HepG2 (cell line): ENCODE results near the gene SYS1. TPM values are rescaled to one million over a fixed set of nuclear protein-coding genes. Genes with fewer than 3 reads are reported as not detected.

Experiments
- ATF2 ChIP-seq: sonication (generic); formaldehyde crosslinking; IDR thresholded peaks from 2 replicates; pipeline ENCODE4 v1.4.0; 2020; ENCODE audit warnings: missing genetic modification reagents
- DNMT1 ChIP-seq: sonication (generic); formaldehyde crosslinking; IDR thresholded peaks from 2 replicates; pipeline ENCODE4 v1.5.1; 2020; ENCODE audit warnings: mild to moderate bottlenecking, missing genetic modification reagents
- ETS1 ChIP-seq: sonication (generic); formaldehyde crosslinking; IDR thresholded peaks from 2 replicates; pipeline ENCODE4 v1.4.0; 2020; ENCODE audit warnings: missing genetic modification reagents
- GATAD1 ChIP-seq: IDR thresholded peaks from 2 replicates; pipeline ENCODE4 v1.6.1; 2016; ENCODE audit warnings: missing genetic modification reagents, missing compliant biosample characterization
- GTF3A ChIP-seq: sonication (generic); formaldehyde crosslinking; conservative IDR thresholded peaks from 2 replicates; pipeline ENCODE4 v1.4.0; 2020; ENCODE audit warnings: mild to moderate bottlenecking, missing genetic modification reagents
- HDAC1 ChIP-seq: sonication (generic); formaldehyde crosslinking; IDR thresholded peaks from 2 replicates; pipeline ENCODE4 v1.5.1; 2020; ENCODE audit warnings: mild to moderate bottlenecking, missing genetic modification reagents
- MAF1 ChIP-seq: sonication (generic); formaldehyde crosslinking; IDR thresholded peaks from 2 replicates; pipeline ENCODE4 v1.5.0; 2020; ENCODE audit warnings: missing genetic modification reagents, borderline replicate concordance
- NCOA1 ChIP-seq: sonication (generic); formaldehyde crosslinking; IDR thresholded peaks from 2 replicates; pipeline ENCODE4 v1.9.0; 2021; ENCODE audit warnings: missing genetic modification reagents
- POLR2A ChIP-seq, 2 experiments: IDR thresholded peaks; 2 replicates each; pipeline ENCODE4 v1.6.1; 2011; ENCODE audit warnings: low read depth in 2 of 2, low read length in 2 of 2, mild to moderate bottlenecking in 1 of 2, moderate library complexity in 1 of 2; ENCODE audit not compliant: insufficient read depth in 1 of 2
- RAD21 ChIP-seq: fragments of 450-650 bp; formaldehyde crosslinking; IDR thresholded peaks from 2 replicates; pipeline ENCODE4 v1.5.0; 2020; ENCODE audit warnings: mild to moderate bottlenecking
- TCF7L2 ChIP-seq: IDR thresholded peaks from 2 replicates; pipeline ENCODE4 v1.6.1; 2011; ENCODE audit warnings: mild to moderate bottlenecking, low read depth, low read length, moderate library complexity
- TEAD2 ChIP-seq: sonication (generic); formaldehyde crosslinking; IDR thresholded peaks from 2 replicates; pipeline ENCODE4 v1.9.0; 2021; ENCODE audit warnings: missing genetic modification reagents
- TFE3 ChIP-seq: IDR thresholded peaks from 2 replicates; pipeline ENCODE4 v1.6.1; 2016
- XRCC5 ChIP-seq: fragments of 200-400 bp; formaldehyde crosslinking; optimal IDR thresholded peaks from 2 replicates; pipeline ENCODE3; 2017; ENCODE audit warnings: mild to moderate bottlenecking, low read length
- ZBTB7A ChIP-seq: sonication (generic); formaldehyde crosslinking; IDR thresholded peaks from 2 replicates; pipeline ENCODE4 v1.8.0; 2022; ENCODE audit warnings: mild to moderate bottlenecking, missing genetic modification reagents
- ZNF512B ChIP-seq: sonication (generic); formaldehyde crosslinking; IDR thresholded peaks from 2 replicates; pipeline ENCODE4 v1.5.1; 2020; ENCODE audit warnings: missing genetic modification reagents, mild to moderate bottlenecking, borderline replicate concordance
- ZNF616 ChIP-seq: sonication (generic); formaldehyde crosslinking; IDR thresholded peaks from 2 replicates; pipeline ENCODE4 v1.5.0; 2020; ENCODE audit warnings: low read depth, mild to moderate bottlenecking, missing genetic modification reagents
- ZNF703 ChIP-seq: sonication (generic); formaldehyde crosslinking; IDR thresholded peaks from 2 replicates; pipeline ENCODE4 v1.5.1; 2020; ENCODE audit warnings: missing genetic modification reagents, mild to moderate bottlenecking, moderate library complexity, borderline replicate concordance
- ZNF773 ChIP-seq: sonication (generic); formaldehyde crosslinking; IDR thresholded peaks from 2 replicates; pipeline ENCODE4 v1.4.0; 2020; ENCODE audit warnings: missing genetic modification reagents, borderline replicate concordance
- ZZZ3 ChIP-seq: sonication (generic); formaldehyde crosslinking; IDR thresholded peaks from 2 replicates; pipeline ENCODE4 v1.4.0; 2020; ENCODE audit warnings: missing genetic modification reagents, mild to moderate bottlenecking, borderline replicate concordance
- polyA plus RNA-seq, 8 experiments: library from polyadenylated mRNA; depleted of rRNA in 3 of 8; stranded (reverse) in 7 of 8; unstranded in 1 of 8; fragments of >200 nt; fragmentation: Illumina TruSeq in 4 of 8; extraction: Trizol in 4 of 8; gene quantifications; 2 replicates each; pipeline versions ENCODE4 v1.2.1 to v1.2.3, GENCODE V29; 2011 to 2016; ENCODE audit warnings: low read depth in 4 of 8, missing spikeins in 1 of 8, mixed read lengths in 1 of 8; ENCODE audit not compliant: insufficient read depth in 1 of 8
- total RNA-seq, 5 experiments: library from RNA; depleted of rRNA; stranded (reverse); fragments of >200 nt; fragmentation: Illumina TruSeq; extraction: Trizol; gene quantifications; 2 replicates each; pipeline ENCODE4 v1.2.3, GENCODE V29; 2016; ENCODE audit warnings: low read depth in 1 of 5

Gene SYS1
- total and polyA plus RNA-seq, 2 of the 13 experiments (the other 11 are each of a cell fraction or from before 2014, with no cell fraction given), result 38.3 to 65.6 TPM

- peak; percentile 83 for TF ChIP-seq ZNF512B (CRISPR knock-in tag)
- TF ChIP-seq GATAD1 (CRISPR knock-in tag), result peak; percentile 100
- TF ChIP-seq TEAD2, result no peak
- TF ChIP-seq RAD21 (CRISPR knock-in tag), result peak; percentile 82
- TF ChIP-seq ZNF703 (CRISPR knock-in tag), result no peak
- no peak; the same call in 1 of the 2 replicates for TF ChIP-seq ZBTB7A (CRISPR knock-in tag)
- peak; percentile 18; the same call in 1 of the 2 replicates for TF ChIP-seq ZZZ3 (CRISPR knock-in tag)
- no peak for TF ChIP-seq GTF3A
- peak; percentile 75 for TF ChIP-seq XRCC5
- peak; percentile 93 to 98 for TF ChIP-seq POLR2A (IDR thresholded peaks at IDR 0.05; ENCODE audit: insufficient read depth in 1 of 2, low read depth in 2 of 2, low read length in 2 of 2)
- peak; percentile 77 for TF ChIP-seq ATF2
- peak; percentile 100 for TF ChIP-seq HDAC1 (CRISPR knock-in tag)
- peak; percentile 85; the same call in 1 of the 2 replicates for TF ChIP-seq ETS1 (CRISPR knock-in tag)
- TF ChIP-seq TCF7L2, result no peak
- peak; percentile 84; the same call in 1 of the 2 replicates for TF ChIP-seq DNMT1 (CRISPR knock-in tag)
- TF ChIP-seq MAF1 (CRISPR knock-in tag), result peak; percentile 94; the same call in 1 of the 2 replicates
- TF ChIP-seq ZNF773, result 0 out of 2 replicates have a peak, but pooled peaks have one; percentile 77
- no peak for TF ChIP-seq ZNF616
- 0 out of 2 replicates have a peak, but pooled peaks have one; percentile 48 for TF ChIP-seq TFE3 (CRISPR knock-in tag)
- TF ChIP-seq NCOA1 (CRISPR knock-in tag), result peak; percentile 92; the same call in 1 of the 2 replicates
Observed at GRCh38 chr20:45415822-45416637, 53.1 kb downstream of the SYS1 start, which contains the start of gene PIGT (continued).
